SK-N-SH (cell line): ENCODE measurements around the gene GNA14. TPM values are rescaled to one million over a fixed set of nuclear protein-coding genes. Genes with fewer than 3 reads are reported as not detected.

ENCODE experiments used
- CTCF ChIA-PET: fragments of 300-600, 350-600 bp; formaldehyde crosslinking; extraction: SDS; loops from one replicate; lab custom pipeline; 2021; lab: Yijun Ruan, JAX
- POLR2A ChIA-PET: fragments of 350-600 bp; sonication (Branson Sonifier 250); formaldehyde crosslinking; extraction: SDS; loops from one replicate; lab custom pipeline; 2020; ENCODE audit warnings: antibody characterized with exemption, inconsistent platforms; lab: Yijun Ruan, JAX
- DNase-seq: peaks from one replicate; pipeline ENCODE4 v3.0.0; 2012
- H2AFZ ChIP-seq: fragments of 200-600 bp; sonication (generic); 2 replicates; pipeline ENCODE4 v1.8.1; 2016; ENCODE audit warnings: antibody characterized with exemption, mild to moderate bottlenecking, low read depth
- H3F3A ChIP-seq: fragments of 200-600 bp; sonication (generic); replicated peaks from 2 replicates; pipeline ENCODE3; 2016; ENCODE audit warnings: antibody characterized with exemption, mild to moderate bottlenecking; ENCODE audit not compliant: insufficient read depth
- H3K27ac ChIP-seq, 2 experiments: fragments of 200-500 bp in 1 of 2; fragments of 200-600 bp in 1 of 2; sonication (Bioruptor generic) in 1 of 2; sonication (generic), shearing (Covaris generic) in 1 of 2; 2 replicates each; pipeline versions ENCODE4 v1.5.1 to v1.6.1; 2014 to 2016; ENCODE audit warnings: low read depth in 2 of 2, inconsistent platforms in 1 of 2, low read length in 1 of 2, mild to moderate bottlenecking in 1 of 2, mixed read lengths in 1 of 2
- H3K27me3 ChIP-seq: fragments of 200-600 bp; sonication (generic), shearing (Covaris generic); 2 replicates; pipeline ENCODE4 v1.6.1; 2016; ENCODE audit warnings: mixed run types; ENCODE audit not compliant: insufficient read depth
- H3K36me3 ChIP-seq, 2 experiments: fragments of 200-500 bp in 1 of 2; fragments of 200-600 bp in 1 of 2; sonication (Bioruptor generic) in 1 of 2; sonication (generic) in 1 of 2; replicated peaks in 1 of 2; 2 replicates each; pipeline versions ENCODE3 to v1.5.1; 2014 to 2016; ENCODE audit warnings: low read length in 1 of 2, mild to moderate bottlenecking in 1 of 2; ENCODE audit not compliant: insufficient read depth in 2 of 2, control insufficient read depth in 1 of 2
- H3K4me1 ChIP-seq, 2 experiments: fragments of 200-500 bp in 1 of 2; fragments of 200-600 bp in 1 of 2; sonication (Bioruptor generic) in 1 of 2; sonication (generic), shearing (Covaris generic) in 1 of 2; 2 replicates each; pipeline versions ENCODE4 v1.5.1 to v1.6.1; 2014 to 2016; ENCODE audit warnings: low read depth in 1 of 2, low read length in 1 of 2, mixed run types in 1 of 2; ENCODE audit not compliant: insufficient read depth in 2 of 2, control insufficient read depth in 1 of 2
- H3K4me2 ChIP-seq: fragments of 200-600 bp; sonication (generic), shearing (Covaris generic); 2 replicates; pipeline ENCODE4 v1.6.1; 2017; ENCODE audit warnings: mixed run types
- H3K4me3 ChIP-seq, 2 experiments: fragments of 200-500 bp in 1 of 2; fragments of 200-600 bp in 1 of 2; sonication (Bioruptor generic) in 1 of 2; sonication (generic), shearing (Covaris generic) in 1 of 2; 2 replicates each; pipeline versions ENCODE4 v1.5.1 to v1.8.1; 2014 to 2016; ENCODE audit warnings: low read depth in 2 of 2, inconsistent platforms in 1 of 2, low read length in 1 of 2, mild to moderate bottlenecking in 1 of 2, mixed read lengths in 1 of 2, moderate library complexity in 1 of 2
- H3K79me2 ChIP-seq: fragments of 200-600 bp; sonication (generic); 2 replicates; pipeline ENCODE4 v1.8.1; 2017; ENCODE audit warnings: mild to moderate bottlenecking; ENCODE audit not compliant: insufficient read depth
- H3K9ac ChIP-seq: fragments of 200-600 bp; sonication (generic); 2 replicates; pipeline ENCODE4 v1.6.1; 2017; ENCODE audit warnings: mixed run types
- H3K9me2 ChIP-seq: fragments of 200-600 bp; sonication (generic); 2 replicates; pipeline ENCODE4 v1.6.1; 2017; ENCODE audit warnings: mixed run types
- H3K9me3 ChIP-seq: fragments of 200-600 bp; sonication (generic); 2 replicates; pipeline ENCODE4 v1.6.1; 2017; ENCODE audit warnings: mixed run types, mild to moderate bottlenecking, moderate library complexity
- H4K20me1 ChIP-seq: fragments of 200-600 bp; sonication (generic); 2 replicates; pipeline ENCODE4 v1.6.1; 2017; ENCODE audit warnings: mild to moderate bottlenecking, mixed run types; ENCODE audit not compliant: insufficient read depth
- EP300 ChIP-seq, 2 experiments: IDR thresholded peaks; 2 replicates each; pipeline versions ENCODE4 v1.4.0 to v1.6.1; 2012; ENCODE audit warnings: borderline replicate concordance in 1 of 2, low read depth in 1 of 2, low read length in 1 of 2
- EZH2phosphoT487 ChIP-seq: fragments of 200-600 bp; sonication (generic); IDR thresholded peaks from 2 replicates; pipeline ENCODE4 v1.6.1; 2017; ENCODE audit warnings: low read depth, mixed run types, mild to moderate bottlenecking, antibody characterized with exemption, moderate library complexity, borderline replicate concordance
- FOSL2 ChIP-seq: IDR thresholded peaks from 2 replicates; pipeline ENCODE4 v1.4.0; 2012; ENCODE audit warnings: low read depth, mild to moderate bottlenecking, moderate library complexity, borderline replicate concordance
- FOXJ3 ChIP-seq: sonication (generic); formaldehyde crosslinking; IDR thresholded peaks from 2 replicates; pipeline ENCODE4 v1.5.1; 2020; ENCODE audit warnings: mild to moderate bottlenecking, missing genetic modification reagents
- GABPA ChIP-seq: IDR thresholded peaks from 2 replicates; pipeline ENCODE4 v1.4.0; 2012; ENCODE audit warnings: low read depth, mild to moderate bottlenecking
- GATA2 ChIP-seq: sonication (generic); formaldehyde crosslinking; IDR thresholded peaks from 2 replicates; pipeline ENCODE4 v1.5.0; 2020; ENCODE audit warnings: mild to moderate bottlenecking, missing genetic modification reagents
- IRF3 ChIP-seq: fragments of 150-350 bp; IDR thresholded peaks from 2 replicates; pipeline ENCODE4 v1.6.1; 2016; ENCODE audit warnings: mild to moderate bottlenecking, low read depth, low read length
- JUND ChIP-seq: IDR thresholded peaks from 2 replicates; pipeline ENCODE4 v1.4.0; 2012
- POLR2AphosphoS5 ChIP-seq: IDR thresholded peaks from 2 replicates; pipeline ENCODE4 v1.6.1; 2012; ENCODE audit warnings: low read depth, low read length
- RCOR1 ChIP-seq: fragments of 150-350 bp; IDR thresholded peaks from 2 replicates; pipeline ENCODE4 v1.6.1; 2017; ENCODE audit warnings: antibody characterized with exemption, low read length
- SIN3A ChIP-seq: IDR thresholded peaks from 2 replicates; pipeline ENCODE4 v1.6.1; 2012; ENCODE audit warnings: low read depth, mild to moderate bottlenecking, low read length, moderate library complexity, borderline replicate concordance
- SMC3 ChIP-seq: IDR thresholded peaks from 2 replicates; pipeline ENCODE4 v1.6.1; 2012; ENCODE audit warnings: low read depth, low read length, improper control_type of control experiment
- TAF1 ChIP-seq: IDR thresholded peaks from 2 replicates; pipeline ENCODE4 v1.6.1; 2012; ENCODE audit warnings: low read depth, mild to moderate bottlenecking, low read length, moderate library complexity, borderline replicate concordance
- USF2 ChIP-seq: fragments of 150-350 bp; IDR thresholded peaks from 2 replicates; pipeline ENCODE4 v1.6.1; 2017; ENCODE audit warnings: antibody characterized with exemption, low read length, low read depth, borderline replicate concordance
- YY1 ChIP-seq: IDR thresholded peaks from 2 replicates; pipeline ENCODE4 v1.4.0; 2012; ENCODE audit warnings: low read depth, mild to moderate bottlenecking
- ZBTB33 ChIP-seq: IDR thresholded peaks from 2 replicates; pipeline ENCODE4 v1.4.0; 2012; ENCODE audit warnings: low read depth, borderline replicate concordance
- WGBS: methylation state at CpG from one replicate; pipeline ENCODE4 v1.1.6; 2017; ENCODE audit warnings: low lambda C conversion rate; 5-methylcytosine and 5-hydroxymethylcytosine counted together
- polyA plus RNA-seq, 3 experiments: library from polyadenylated mRNA; depleted of rRNA; stranded (reverse); fragments of >200 nt; gene quantifications; 2 replicates each; pipeline ENCODE4 v1.2.3, GENCODE V29; 2012
- TF ChIP-seq, protein P1 (sequence below): IDR thresholded peaks from 2 replicates; pipeline ENCODE4 v1.6.1; 2012; ENCODE audit warnings: mild to moderate bottlenecking, low read depth, low read length, moderate library complexity
- TF ChIP-seq, protein P2 (sequence below): IDR thresholded peaks from 2 replicates; pipeline ENCODE4 v1.4.0; 2012; ENCODE audit warnings: low read depth

The GNA14 gene
- polyA plus RNA-seq, 1 of the 3 experiments (the other 2 are of a cell fraction) = 0.15 TPM

DNA sequence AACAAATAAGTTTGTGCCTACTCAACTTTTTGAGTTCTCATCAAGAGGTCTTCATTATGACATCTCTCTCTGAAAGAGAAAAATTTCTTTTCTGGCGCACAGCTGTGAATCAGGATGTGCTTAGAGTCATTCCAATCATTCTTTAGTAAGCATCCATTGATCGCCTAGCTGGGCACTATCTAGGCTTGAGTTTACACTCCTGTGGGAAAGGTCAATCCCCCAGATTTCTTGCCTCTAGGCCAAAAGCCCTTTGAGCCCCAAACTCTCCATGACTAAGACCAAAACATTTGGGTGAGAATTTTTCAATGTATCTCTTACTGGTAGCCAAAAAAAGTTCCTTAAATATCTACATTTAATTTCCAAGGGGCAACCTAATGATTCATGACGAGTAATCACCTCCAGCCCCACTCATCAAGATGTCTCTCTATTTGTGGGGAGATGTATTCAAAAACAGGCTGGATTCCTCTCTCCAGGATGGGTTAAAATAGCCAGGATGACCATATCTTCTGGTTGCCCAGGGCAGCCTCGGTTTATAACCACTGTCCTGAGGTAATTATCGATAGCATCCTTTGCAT is 101.7 kb downstream of the GNA14 start:
- TF ChIP-seq FOXJ3 (CRISPR knock-in tag) (no peak), TAF1 (no peak), SIN3A (no peak), GABPA (no peak), FOSL2 (peak; percentile 31; the same call in 1 of the 2 replicates), RCOR1 (no peak), GATA2 (no peak), ZBTB33 (no peak), EP300 (IDR thresholded peaks at IDR 0.05; ENCODE audit: borderline replicate concordance in 1 of 2, low read depth in 1 of 2, low read length in 1 of 2) (0 out of 4 replicates have a peak, but pooled peaks of 1 of the 2 experiments have one; percentile 10), EZH2phosphoT487 (no peak), POLR2AphosphoS5 (no peak)
- TF ChIP-seq, all 33 proteins: peak for 2
- peaks cover 11% of the 10 kb centered on the region for H3F3A ChIP-seq
- 42% methylated on average over 5 of the region's 5 CpGs for WGBS
- H3K4me2 ChIP-seq = no peak overlapping the region
- peak overlapping the region in 1 of 2 experiments; percentile 72; a peak in 2 of 4 replicates for H3K27ac ChIP-seq
- H2AFZ ChIP-seq = no peak overlapping the region
- ChIA-PET POLR2A (no interaction called here), CTCF (interaction anchor here (0.9 to 1.3 kb wide), 3 partner anchors 90 to 379 kb away, joined by 3 read pairs; no protein-coding TSS in a partner anchor)
- no peaks in the 10 kb centered on the region for H4K20me1 ChIP-seq
- no peak overlapping the region for H3K4me3 ChIP-seq
- H3K79me2 ChIP-seq = no peaks in the 10 kb centered on the region
- peaks cover 8% of the 10 kb centered on the region for H3K9me3 ChIP-seq
- H3K4me1 ChIP-seq = peaks cover 11 to 12% of the 10 kb centered on the region in 2 experiments; a peak in 3 of 4 replicates
- H3K36me3 ChIP-seq = no peaks in the 10 kb centered on the region
- no peaks in the 10 kb centered on the region for H3K27me3 ChIP-seq
- no peak overlapping the region for H3K9ac ChIP-seq
- DNase-seq = peak; percentile 52
- no peaks in the 10 kb centered on the region for H3K9me2 ChIP-seq

GRCh38 chr9:77544546-77544945 is 103.6 kb downstream of the GNA14 start:
- 32% methylated on average over 3 of the region's 3 CpGs for WGBS
- Histone ChIP-seq H3K4me3 (no peak overlapping the region), H4K20me1 (no peaks in the 10 kb centered on the region), H3F3A (peaks cover 11% of the 10 kb centered on the region), H2AFZ (no peak overlapping the region), H3K9me2 (no peaks in the 10 kb centered on the region), H3K27ac (no peak overlapping the region), H3K79me2 (no peaks in the 10 kb centered on the region), H3K4me2 (no peak overlapping the region), H3K36me3 (no peaks in the 10 kb centered on the region), H3K27me3 (no peaks in the 10 kb centered on the region), H3K9me3 (peaks cover 19% of the 10 kb centered on the region), H3K4me1 (peaks cover 11 to 12% of the 10 kb centered on the region in 2 experiments; a peak in 3 of 4 replicates), H3K9ac (no peak overlapping the region)
- ChIA-PET POLR2A (no interaction called here), CTCF (interaction anchor here (1.9 kb wide), 1 partner anchor 87 kb away, joined by 6 read pairs; no protein-coding TSS in a partner anchor)
- DNase-seq = no peak
- TF ChIP-seq GATA2 (no peak), FOXJ3 (CRISPR knock-in tag) (no peak), RCOR1 (no peak), FOSL2 (no peak), POLR2AphosphoS5 (no peak), SMC3 (no peak), USF2 (no peak), JUND (no peak), GABPA (no peak), IRF3 (no peak), YY1 (no peak)
- TF ChIP-seq, protein P1, sequence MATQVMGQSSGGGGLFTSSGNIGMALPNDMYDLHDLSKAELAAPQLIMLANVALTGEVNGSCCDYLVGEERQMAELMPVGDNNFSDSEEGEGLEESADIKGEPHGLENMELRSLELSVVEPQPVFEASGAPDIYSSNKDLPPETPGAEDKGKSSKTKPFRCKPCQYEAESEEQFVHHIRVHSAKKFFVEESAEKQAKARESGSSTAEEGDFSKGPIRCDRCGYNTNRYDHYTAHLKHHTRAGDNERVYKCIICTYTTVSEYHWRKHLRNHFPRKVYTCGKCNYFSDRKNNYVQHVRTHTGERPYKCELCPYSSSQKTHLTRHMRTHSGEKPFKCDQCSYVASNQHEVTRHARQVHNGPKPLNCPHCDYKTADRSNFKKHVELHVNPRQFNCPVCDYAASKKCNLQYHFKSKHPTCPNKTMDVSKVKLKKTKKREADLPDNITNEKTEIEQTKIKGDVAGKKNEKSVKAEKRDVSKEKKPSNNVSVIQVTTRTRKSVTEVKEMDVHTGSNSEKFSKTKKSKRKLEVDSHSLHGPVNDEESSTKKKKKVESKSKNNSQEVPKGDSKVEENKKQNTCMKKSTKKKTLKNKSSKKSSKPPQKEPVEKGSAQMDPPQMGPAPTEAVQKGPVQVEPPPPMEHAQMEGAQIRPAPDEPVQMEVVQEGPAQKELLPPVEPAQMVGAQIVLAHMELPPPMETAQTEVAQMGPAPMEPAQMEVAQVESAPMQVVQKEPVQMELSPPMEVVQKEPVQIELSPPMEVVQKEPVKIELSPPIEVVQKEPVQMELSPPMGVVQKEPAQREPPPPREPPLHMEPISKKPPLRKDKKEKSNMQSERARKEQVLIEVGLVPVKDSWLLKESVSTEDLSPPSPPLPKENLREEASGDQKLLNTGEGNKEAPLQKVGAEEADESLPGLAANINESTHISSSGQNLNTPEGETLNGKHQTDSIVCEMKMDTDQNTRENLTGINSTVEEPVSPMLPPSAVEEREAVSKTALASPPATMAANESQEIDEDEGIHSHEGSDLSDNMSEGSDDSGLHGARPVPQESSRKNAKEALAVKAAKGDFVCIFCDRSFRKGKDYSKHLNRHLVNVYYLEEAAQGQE = no peak
- TF ChIP-seq, protein P2, sequence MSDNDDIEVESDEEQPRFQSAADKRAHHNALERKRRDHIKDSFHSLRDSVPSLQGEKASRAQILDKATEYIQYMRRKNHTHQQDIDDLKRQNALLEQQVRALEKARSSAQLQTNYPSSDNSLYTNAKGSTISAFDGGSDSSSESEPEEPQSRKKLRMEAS = no peak
